K562 (cell line): Measurements from ENCODE around the gene WDR27. TPM values are rescaled to one million over a fixed set of nuclear protein-coding genes. Genes with fewer than 3 reads are reported as not detected.

Experiments
- CREBBP ChIP-seq: IDR thresholded peaks from one replicate; pipeline ENCODE4 v1.6.1; 2012; ENCODE audit warnings: low read depth, mild to moderate bottlenecking, control low read depth, inconsistent platforms, low read length
- FOXM1 ChIP-seq, 2 experiments: fragments of 450-650 bp in 1 of 2; sonication (generic) in 1 of 2; formaldehyde crosslinking in 1 of 2; IDR thresholded peaks; 2 replicates each; pipeline versions ENCODE4 v1.6.1 to v1.9.0; 2017 to 2022; ENCODE audit warnings: low read depth in 2 of 2, mild to moderate bottlenecking in 2 of 2, missing genetic modification reagents in 1 of 2, moderate library complexity in 1 of 2
- GABPB2 ChIP-seq: fragments of 250-450 bp; sonication (Bioruptor Pico); conservative IDR thresholded peaks from 2 replicates; pipeline ENCODE4 v1.5.1; 2021; ENCODE audit warnings: mild to moderate bottlenecking
- ILF3 ChIP-seq: fragments of 450-650 bp; IDR thresholded peaks from 2 replicates; pipeline ENCODE4 v1.6.1; 2018; ENCODE audit warnings: antibody characterized with exemption, mild to moderate bottlenecking, moderate library complexity, borderline replicate concordance
- ILK ChIP-seq: fragments of 450-650 bp; IDR thresholded peaks from 2 replicates; pipeline ENCODE4 v1.6.1; 2016; ENCODE audit warnings: missing genetic modification characterization, low read depth, mild to moderate bottlenecking, missing compliant biosample characterization, moderate library complexity, borderline replicate concordance
- KDM1A ChIP-seq, 2 experiments: fragments of 450-650 bp; IDR thresholded peaks; 2 replicates each; pipeline ENCODE4 v1.6.1; 2016; ENCODE audit warnings: mild to moderate bottlenecking in 2 of 2
- NCOA4 ChIP-seq: fragments of 450-650 bp; IDR thresholded peaks from 2 replicates; pipeline ENCODE4 v1.6.1; 2018; ENCODE audit warnings: mild to moderate bottlenecking; ENCODE audit not compliant: partially characterized antibody
- NR2C2 ChIP-seq, 2 experiments: fragments of 200-800 bp in 1 of 2; sonication (Bioruptor generic) in 1 of 2; sonication (generic) in 1 of 2; formaldehyde crosslinking in 1 of 2; IDR thresholded peaks; 2 replicates each; pipeline versions ENCODE4 v1.6.1 to v1.8.0; 2016 to 2022; ENCODE audit warnings: mild to moderate bottlenecking in 1 of 2, missing compliant biosample characterization in 1 of 2, missing genetic modification characterization in 1 of 2, missing genetic modification reagents in 1 of 2
- SMAD4 ChIP-seq: fragments of 250-450 bp; sonication (Bioruptor Pico); conservative IDR thresholded peaks from 2 replicates; pipeline ENCODE4 v1.8.0; 2021; ENCODE audit warnings: inconsistent platforms, mild to moderate bottlenecking, moderate library complexity
- SP2 ChIP-seq: IDR thresholded peaks from 2 replicates; pipeline ENCODE4 v1.6.1; 2011; ENCODE audit warnings: mild to moderate bottlenecking, low read depth, low read length, moderate library complexity; ENCODE audit not compliant: poor library complexity, severe bottlenecking; ENCODE audit errors: extremely low read depth
- SRF ChIP-seq, 2 experiments: fragments of 250-450, 450-650 bp in 1 of 2; sonication (Bioruptor Pico) in 1 of 2; sonication (generic) in 1 of 2; formaldehyde crosslinking; IDR thresholded peaks; 2 replicates each; pipeline versions ENCODE4 v1.5.0 to v1.5.1; 2020 to 2022; ENCODE audit warnings: mild to moderate bottlenecking in 1 of 2, missing genetic modification reagents in 1 of 2
- THAP12 ChIP-seq: fragments of 250-450 bp; sonication (Bioruptor Pico); IDR thresholded peaks from 2 replicates; pipeline ENCODE4 v1.9.0; 2021; ENCODE audit warnings: mild to moderate bottlenecking, inconsistent platforms
- ZBTB5 ChIP-seq: fragments of 450-650 bp; IDR thresholded peaks from 2 replicates; pipeline ENCODE4 v1.6.1; 2017; ENCODE audit warnings: antibody characterized with exemption
- ZHX1 ChIP-seq: fragments of 150-350 bp; conservative IDR thresholded peaks from 2 replicates; pipeline ENCODE4 v1.6.1; 2014; ENCODE audit warnings: low read length
- ZNF175 ChIP-seq: fragments of 200-800 bp; sonication (Bioruptor generic); IDR thresholded peaks from 2 replicates; pipeline ENCODE4 v1.6.1; 2016; ENCODE audit warnings: low read depth, mild to moderate bottlenecking, missing genetic modification characterization, missing compliant biosample characterization
- ZNF785 ChIP-seq: fragments of 250-450 bp; sonication (Bioruptor Pico); IDR thresholded peaks from 2 replicates; pipeline ENCODE4 v1.4.0; 2020; ENCODE audit warnings: mild to moderate bottlenecking
- polyA plus RNA-seq, 8 experiments: library from polyadenylated mRNA; depleted of rRNA in 4 of 8; stranded (reverse) in 5 of 8; unstranded in 3 of 8; fragments of >200 nt; fragmentation: Nextera tagmentation in 2 of 8; fragmentation: Illumina TruSeq in 1 of 8; extraction: Ambion mirVana in 2 of 8; extraction: Trizol in 1 of 8; gene quantifications; 2 replicates each; pipeline versions ENCODE4 v1.2.1 to v1.2.3, GENCODE V29; 2011 to 2014; ENCODE audit warnings: inconsistent platforms in 1 of 8, missing spikeins in 1 of 8
- total RNA-seq, 7 experiments: library from RNA; depleted of rRNA in 6 of 7; stranded (reverse); fragments of >200 nt in 6 of 7; fragmentation: Illumina TruSeq in 2 of 7; extraction: Trizol in 2 of 7; gene quantifications; 2 replicates each; pipeline versions ENCODE4 v1.2.1 to v1.2.3, GENCODE V29; 2011 to 2021; ENCODE audit warnings: low replicate concordance in 1 of 7
- TF ChIP-seq, protein P1 (sequence below): IDR thresholded peaks from 2 replicates; pipeline ENCODE4 v1.6.1; 2012; ENCODE audit warnings: low read depth, low read length, improper control_type of control experiment, borderline replicate concordance

WDR27 gene
- total and polyA plus RNA-seq, 9 of the 15 experiments (the other 6 are each of a cell fraction or from before 2014, with no cell fraction given), result 4.3 to 77.2 (median 22.7) TPM

DNA sequence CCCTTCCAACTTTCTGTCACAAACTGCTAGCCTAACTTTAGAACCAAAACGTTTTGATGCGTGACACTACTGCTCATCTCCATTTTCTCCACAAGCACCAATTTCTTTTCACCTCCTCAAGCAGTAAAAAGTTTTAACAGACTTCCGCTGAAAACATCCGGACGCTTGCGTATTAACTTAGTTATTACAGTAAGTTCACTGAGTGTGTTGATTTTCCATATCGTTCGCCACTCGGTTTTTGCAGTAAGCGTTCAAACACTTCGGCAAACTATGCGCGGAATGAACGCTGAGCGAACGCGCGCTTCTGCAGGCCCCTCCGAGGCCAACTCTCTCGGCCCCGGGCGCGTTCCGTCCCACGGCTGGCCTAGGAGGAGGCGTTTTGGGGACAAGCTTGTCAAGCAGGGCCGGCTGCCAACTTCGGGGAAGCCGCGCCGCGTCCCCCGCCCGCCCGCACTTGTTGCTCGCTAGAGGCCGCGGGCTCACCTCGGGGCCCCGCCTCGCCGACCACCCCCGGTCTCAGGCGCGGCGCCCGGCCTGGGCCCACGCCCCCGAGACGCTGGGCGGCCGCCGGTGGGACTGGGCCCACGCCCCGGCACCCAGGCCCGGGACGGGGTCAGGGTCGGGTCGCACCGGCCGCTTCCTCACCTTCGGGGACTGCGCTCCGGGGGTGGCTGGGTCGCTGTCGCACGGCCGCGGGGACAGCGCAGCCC lies 21.5 kb upstream of the WDR27 start (continued):
- TF ChIP-seq THAP12 (peak; percentile 57), FOXM1 (IDR thresholded peaks at IDR 0.05; ENCODE audit: low read depth) (no peak), FOXM1 (CRISPR knock-in tag; IDR thresholded peaks at IDR 0.05; ENCODE audit: low read depth) (no peak), CREBBP (no peak), ILF3 (no peak), SRF (CRISPR knock-in tag; IDR thresholded peaks at IDR 0.05) (no peak), ILK (tag) (no peak), GABPB2 (no peak), SP2 (no peak), ZNF785 (CRISPR knock-in tag) (no peak), ZNF175 (no peak), NR2C2 (CRISPR knock-in tag; IDR thresholded peaks at IDR 0.05) (no peak), NR2C2 (tag; IDR thresholded peaks at IDR 0.05) (peak; percentile 30; the same call in 1 of the 2 replicates), ZBTB5 (no peak), ZHX1 (no peak), SMAD4 (CRISPR knock-in tag) (no peak; the same call in none of the 2 replicates), NCOA4 (no peak), KDM1A (IDR thresholded peaks at IDR 0.05) (no peak)
- TF ChIP-seq, protein P1, sequence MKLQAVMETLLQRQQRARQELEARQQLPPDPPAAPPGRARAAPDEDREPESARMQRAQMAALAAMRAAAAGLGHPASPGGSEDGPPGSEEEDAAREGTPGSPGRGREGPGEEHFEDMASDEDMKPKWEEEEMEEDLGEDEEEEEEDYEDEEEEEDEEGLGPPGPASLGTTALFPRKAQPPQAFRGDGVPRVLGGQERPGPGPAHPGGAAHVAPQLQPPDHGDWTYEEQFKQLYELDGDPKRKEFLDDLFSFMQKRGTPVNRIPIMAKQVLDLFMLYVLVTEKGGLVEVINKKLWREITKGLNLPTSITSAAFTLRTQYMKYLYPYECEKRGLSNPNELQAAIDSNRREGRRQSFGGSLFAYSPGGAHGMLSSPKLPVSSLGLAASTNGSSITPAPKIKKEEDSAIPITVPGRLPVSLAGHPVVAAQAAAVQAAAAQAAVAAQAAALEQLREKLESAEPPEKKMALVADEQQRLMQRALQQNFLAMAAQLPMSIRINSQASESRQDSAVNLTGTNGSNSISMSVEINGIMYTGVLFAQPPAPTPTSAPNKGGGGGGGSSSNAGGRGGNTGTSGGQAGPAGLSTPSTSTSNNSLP, result no peak
